BLaER1 (cell line): ENCODE measurements around the gene SMIM1.

Experiments
- H3K27ac ChIP-seq: shearing (Covaris generic); formaldehyde crosslinking; 2 replicates; pipeline ENCODE4 v1.8.1; 2022
- H3K27me3 ChIP-seq: shearing (Covaris generic); formaldehyde crosslinking; 2 replicates; pipeline ENCODE4 v1.8.1; 2022
- H3K36me3 ChIP-seq: shearing (Covaris generic); formaldehyde crosslinking; 2 replicates; pipeline ENCODE4 v1.8.1; 2022
- H3K4me1 ChIP-seq: shearing (Covaris generic); formaldehyde crosslinking; 2 replicates; pipeline ENCODE4 v1.8.1; 2022
- H3K4me2 ChIP-seq: shearing (Covaris generic); formaldehyde crosslinking; 2 replicates; pipeline ENCODE4 v1.8.1; 2022
- H3K4me3 ChIP-seq: shearing (Covaris generic); formaldehyde crosslinking; 2 replicates; pipeline ENCODE4 v1.8.1; 2022
- H3K9ac ChIP-seq: shearing (Covaris generic); formaldehyde crosslinking; 2 replicates; pipeline ENCODE4 v1.8.1; 2022
- H3K9me3 ChIP-seq: shearing (Covaris generic); formaldehyde crosslinking; 2 replicates; pipeline ENCODE4 v1.8.1; 2022
- H4K20me1 ChIP-seq: shearing (Covaris generic); formaldehyde crosslinking; 2 replicates; pipeline ENCODE4 v1.8.1; 2022
- Cebpa-rat ChIP-seq: shearing (Covaris generic); IDR thresholded peaks from 2 replicates; pipeline ENCODE4 v1.8.1; 2022

Gene SMIM1

DNA sequence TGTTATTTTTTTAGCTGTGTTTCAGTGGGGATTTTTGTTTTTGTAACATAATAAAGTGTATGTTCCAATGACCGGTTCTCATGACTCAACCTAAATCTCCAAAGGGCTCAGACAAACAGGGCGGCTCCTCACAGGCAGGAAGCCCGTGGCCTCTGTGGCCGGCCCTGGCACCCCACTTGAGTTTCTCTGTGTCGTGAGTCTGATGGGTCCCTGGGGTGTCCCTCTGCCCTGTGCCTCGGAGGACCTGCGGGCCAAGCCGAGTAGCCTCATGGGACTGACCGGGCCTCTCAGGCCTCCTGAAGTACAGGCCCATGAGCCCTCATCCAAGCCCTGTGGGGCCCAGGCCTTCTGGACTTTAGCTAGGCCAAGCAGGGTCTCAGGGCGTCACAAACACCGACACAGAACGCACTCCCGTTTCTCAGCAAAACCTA lies 36.4 kb upstream of the SMIM1 start:
- H3K4me2 ChIP-seq: peak overlapping the region; percentile 23
- peaks cover 29% of the 10 kb centered on the region for H3K4me1 ChIP-seq
- H3K4me3 ChIP-seq: no peak overlapping the region
- no peaks in the 10 kb centered on the region for H3K9me3 ChIP-seq
- no peaks in the 10 kb centered on the region for H4K20me1 ChIP-seq
- H3K9ac ChIP-seq: 0 out of 2 replicates have a peak overlapping the region, but pooled peaks have one; percentile 10
- no peak for TF ChIP-seq Cebpa-rat
- H3K36me3 ChIP-seq: peaks cover 65% of the 10 kb centered on the region
- 0 out of 2 replicates have a peak, but pooled peaks cover under 1% of the 10 kb centered on the region for H3K27me3 ChIP-seq
- peak overlapping the region; percentile 28; the same call in 1 of the 2 replicates for H3K27ac ChIP-seq

DNA sequence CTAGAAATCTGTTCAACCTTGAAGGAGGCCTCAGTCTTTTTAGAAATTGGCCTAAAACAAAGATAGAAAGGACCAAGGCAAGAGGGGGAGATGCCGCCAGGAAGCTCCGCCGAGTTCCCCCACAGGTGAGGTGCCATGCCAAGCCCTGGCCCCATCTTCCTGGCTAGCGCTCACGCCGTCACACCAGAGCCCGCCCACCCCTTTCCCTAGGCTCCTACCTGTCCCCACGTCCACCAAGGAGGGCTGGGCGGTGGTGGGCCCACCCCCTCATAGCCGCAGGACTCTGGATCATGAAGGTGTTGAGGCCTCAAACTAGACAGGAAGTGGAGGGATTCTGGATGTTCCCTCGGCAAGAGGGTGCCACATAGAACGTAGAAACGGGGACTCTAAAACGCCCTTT lies 35.8 kb upstream of the SMIM1 start:
- Histone ChIP-seq H4K20me1 (0 out of 2 replicates have a peak, but pooled peaks cover 5% of the 10 kb centered on the region), H3K4me3 (no peak overlapping the region), H3K27ac (peak overlapping the region; percentile 28; the same call in 1 of the 2 replicates), H3K4me2 (no peak overlapping the region), H3K36me3 (peaks cover 71% of the 10 kb centered on the region), H3K4me1 (peaks cover 23% of the 10 kb centered on the region), H3K9ac (0 out of 2 replicates have a peak overlapping the region, but pooled peaks have one; percentile 10), H3K9me3 (no peaks in the 10 kb centered on the region), H3K27me3 (no peaks in the 10 kb centered on the region)
- TF ChIP-seq Cebpa-rat: no peak

DNA sequence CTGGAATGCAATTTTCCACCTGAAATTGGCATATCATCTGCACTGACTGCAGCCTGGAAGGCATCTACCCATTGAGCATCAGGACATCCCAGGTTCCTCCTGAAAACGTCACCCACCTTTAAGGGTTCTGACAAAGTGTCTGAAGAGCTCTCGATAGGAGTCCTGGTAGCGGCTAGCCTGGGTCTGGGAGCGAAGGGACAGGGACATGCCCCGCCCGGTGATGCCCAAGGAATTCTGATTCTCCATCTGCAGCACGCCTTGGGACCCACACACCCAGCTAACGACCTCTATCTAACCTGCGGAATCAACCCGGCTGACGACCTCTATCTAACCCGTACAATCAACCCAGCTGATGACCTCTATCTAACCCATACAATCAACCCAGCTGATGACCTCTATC lies 33.6 kb upstream of the SMIM1 start:
- TF ChIP-seq Cebpa-rat: no peak

DNA sequence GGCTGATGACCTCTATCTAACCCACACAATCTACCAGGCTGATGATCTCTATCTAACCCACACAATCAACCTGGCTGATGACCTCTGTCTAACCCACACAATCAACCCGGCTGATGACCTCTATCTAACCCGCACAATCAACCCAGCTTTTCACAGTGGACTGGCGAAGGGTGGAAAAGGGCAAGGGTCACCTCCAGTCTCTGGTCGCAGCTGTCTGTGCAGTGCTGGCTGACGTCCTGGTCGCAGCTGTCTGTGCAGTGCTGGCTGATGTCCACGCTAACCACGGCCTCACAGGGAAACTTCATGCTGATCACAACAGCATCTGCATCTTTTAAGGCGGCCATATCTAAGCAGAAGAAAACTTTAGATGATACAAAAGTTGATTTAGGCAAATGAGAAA lies 32.5 kb upstream of the SMIM1 start:
- Histone ChIP-seq H3K4me1 (peaks cover 26% of the 10 kb centered on the region), H3K9me3 (no peaks in the 10 kb centered on the region), H3K27ac (no peak overlapping the region), H3K27me3 (no peaks in the 10 kb centered on the region), H3K36me3 (peaks cover 79% of the 10 kb centered on the region), H4K20me1 (peaks cover 33% of the 10 kb centered on the region), H3K4me3 (no peak overlapping the region), H3K4me2 (no peak overlapping the region), H3K9ac (no peak overlapping the region)
- no peak for TF ChIP-seq Cebpa-rat

More for the DNA sequence above, 33.6 kb upstream of the SMIM1 start:
- no peak overlapping the region for H3K27ac ChIP-seq
- H3K9me3 ChIP-seq: no peaks in the 10 kb centered on the region
- no peaks in the 10 kb centered on the region for H3K27me3 ChIP-seq
- peaks cover 24% of the 10 kb centered on the region for H3K4me1 ChIP-seq
- H3K4me2 ChIP-seq: no peak overlapping the region
- H3K36me3 ChIP-seq: peaks cover 89% of the 10 kb centered on the region
- no peak overlapping the region for H3K9ac ChIP-seq
- no peak overlapping the region for H3K4me3 ChIP-seq
- H4K20me1 ChIP-seq: peaks cover 22% of the 10 kb centered on the region

DNA sequence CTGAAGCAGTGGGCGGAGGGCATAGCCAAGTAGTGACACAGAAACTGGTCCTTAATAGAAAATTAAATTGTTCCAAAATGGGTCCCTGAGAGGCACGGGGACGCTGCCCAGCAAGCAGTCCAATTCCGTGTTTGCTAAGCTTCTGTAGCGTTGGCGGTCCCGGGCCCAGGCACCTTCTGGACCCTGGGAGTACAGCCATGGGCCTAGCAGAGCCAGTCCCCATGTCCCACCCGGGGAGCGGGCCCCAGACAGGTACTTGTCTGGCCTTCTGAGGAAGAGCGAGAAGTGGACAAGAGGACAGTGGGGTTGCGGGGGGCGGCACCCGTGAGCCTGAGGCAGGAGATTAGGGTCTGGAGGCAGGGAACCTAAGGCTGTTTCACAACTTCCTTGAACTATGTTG lies 31.8 kb upstream of the SMIM1 start:
- Histone ChIP-seq H3K9me3 (no peaks in the 10 kb centered on the region), H3K36me3 (peaks cover 76% of the 10 kb centered on the region), H4K20me1 (peaks cover 41% of the 10 kb centered on the region), H3K27me3 (no peaks in the 10 kb centered on the region), H3K4me1 (peaks cover 30% of the 10 kb centered on the region), H3K4me2 (no peak overlapping the region), H3K4me3 (no peak overlapping the region), H3K27ac (no peak overlapping the region), H3K9ac (no peak overlapping the region)
- TF ChIP-seq Cebpa-rat: no peak

DNA sequence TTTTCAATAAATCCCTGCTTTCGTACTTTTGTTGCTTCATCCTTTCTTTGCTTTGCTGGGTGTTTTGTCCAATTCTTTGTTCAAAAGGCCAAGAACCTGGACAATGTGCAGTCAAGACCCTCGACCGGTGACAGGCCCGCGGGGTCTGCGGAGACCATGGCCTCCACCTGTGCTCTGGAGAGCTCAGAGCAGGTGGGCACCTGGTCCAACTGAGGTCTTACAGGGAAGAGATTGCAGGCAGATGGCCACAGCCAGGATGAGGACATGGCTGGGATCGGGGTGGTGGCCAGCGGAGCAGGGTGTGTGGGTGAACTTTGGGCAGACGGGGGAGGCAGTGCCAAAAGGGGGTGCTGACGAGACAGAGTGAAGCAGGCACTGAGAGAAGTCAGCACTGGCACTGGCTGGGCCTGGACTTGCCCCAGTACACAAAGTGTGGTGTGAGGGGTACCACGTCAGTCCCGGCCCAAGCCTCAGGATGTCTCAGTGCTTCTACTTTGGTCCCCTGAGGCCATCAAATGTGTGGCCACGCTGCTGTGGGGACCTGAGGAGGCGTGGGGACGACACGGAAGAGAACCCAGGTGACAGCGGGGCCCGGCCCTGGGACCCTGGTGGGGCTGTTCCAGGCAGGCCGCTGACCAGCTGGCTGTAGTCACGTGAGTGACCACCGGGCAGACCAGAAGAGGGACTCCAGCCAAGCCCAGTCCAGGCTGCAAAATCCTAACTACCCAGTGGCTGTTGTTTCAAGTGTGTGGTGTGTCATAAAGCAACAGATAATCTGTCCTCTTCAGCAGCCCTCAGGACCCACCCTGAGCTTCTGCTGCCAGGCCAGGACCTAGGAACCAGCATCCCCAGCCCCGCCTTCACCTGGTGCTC lies 30.7 kb upstream of the SMIM1 start:
- peaks cover 48% of the 10 kb centered on the region for H4K20me1 ChIP-seq
- no peaks in the 10 kb centered on the region for H3K9me3 ChIP-seq
- peaks cover 32% of the 10 kb centered on the region for H3K4me1 ChIP-seq
- peaks cover 65% of the 10 kb centered on the region for H3K36me3 ChIP-seq
- no peaks in the 10 kb centered on the region for H3K27me3 ChIP-seq
- no peak for TF ChIP-seq Cebpa-rat
- no peak overlapping the region for H3K9ac ChIP-seq
- no peak overlapping the region for H3K27ac ChIP-seq
- no peak overlapping the region for H3K4me3 ChIP-seq
- H3K4me2 ChIP-seq: no peak overlapping the region

DNA sequence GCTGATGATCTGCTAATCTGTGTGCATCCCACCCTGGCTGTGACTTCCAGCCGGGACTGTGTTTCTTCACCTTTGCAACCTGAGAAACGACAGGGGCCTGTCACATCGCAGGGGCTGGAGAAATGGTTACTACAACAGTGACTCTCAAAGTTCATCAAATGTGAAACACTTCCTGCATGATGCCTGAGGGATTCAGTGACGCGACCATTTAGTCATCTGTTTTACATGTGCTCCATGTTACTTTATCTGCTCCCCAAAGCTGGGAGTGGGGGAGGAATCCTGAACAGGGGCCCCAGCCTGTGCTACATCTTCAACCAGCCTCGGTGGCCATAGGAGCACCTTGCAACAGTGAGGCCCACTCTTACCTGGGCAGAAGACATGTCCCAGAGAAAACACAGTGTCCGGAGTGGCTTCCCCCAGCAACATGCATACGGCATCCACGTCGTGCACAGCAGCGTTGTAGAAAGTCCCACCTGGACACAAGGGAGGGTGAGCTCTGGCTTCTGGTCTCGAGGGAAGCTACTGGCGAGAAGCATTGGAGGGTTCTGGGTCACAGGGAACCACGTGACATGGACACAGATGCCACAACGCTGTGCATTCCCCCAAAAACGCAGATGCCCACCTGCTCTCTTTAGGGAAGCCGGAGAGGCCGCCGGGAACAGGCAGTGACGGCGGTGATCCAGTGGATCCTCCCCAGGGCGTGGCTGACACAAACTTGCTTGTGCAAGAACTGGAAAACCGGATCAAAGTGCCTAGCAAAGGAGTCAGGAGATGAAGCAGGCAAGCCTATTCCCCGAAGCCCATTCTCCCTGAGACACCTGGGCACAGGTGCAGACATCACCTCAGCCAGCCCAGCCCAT lies 29.9 kb upstream of the SMIM1 start:
- TF ChIP-seq Cebpa-rat: no peak
- peaks cover 59% of the 10 kb centered on the region for H3K36me3 ChIP-seq

DNA sequence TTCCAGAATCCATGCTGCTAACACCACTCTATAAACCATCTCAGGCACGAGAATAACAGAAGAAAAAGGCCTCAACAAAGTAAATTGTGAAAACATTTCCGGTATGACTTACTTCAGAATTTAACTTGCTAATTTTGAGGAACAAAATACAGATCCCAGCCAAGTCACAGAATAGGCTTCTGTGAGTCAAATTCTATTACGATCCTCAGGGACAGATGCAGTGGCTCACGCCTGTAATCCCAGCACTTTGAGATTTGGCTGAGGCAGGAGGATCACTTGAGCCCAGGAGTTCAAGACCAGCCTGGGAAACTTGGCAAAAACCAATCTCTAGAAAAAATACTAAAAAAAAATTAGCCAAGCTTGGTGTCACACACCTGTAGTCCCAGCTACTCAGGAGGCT lies 29.1 kb upstream of the SMIM1 start:
- Histone ChIP-seq H3K4me1 (peaks cover 44% of the 10 kb centered on the region), H3K27me3 (no peaks in the 10 kb centered on the region), H4K20me1 (peaks cover 48% of the 10 kb centered on the region), H3K9ac (no peak overlapping the region), H3K36me3 (peaks cover 51% of the 10 kb centered on the region), H3K4me2 (no peak overlapping the region), H3K9me3 (no peaks in the 10 kb centered on the region), H3K27ac (no peak overlapping the region), H3K4me3 (no peak overlapping the region)
- no peak for TF ChIP-seq Cebpa-rat

More for the DNA sequence above, 29.9 kb upstream of the SMIM1 start:
- Histone ChIP-seq H3K4me2 (no peak overlapping the region), H4K20me1 (peaks cover 48% of the 10 kb centered on the region), H3K4me1 (peaks cover 38% of the 10 kb centered on the region), H3K27me3 (no peaks in the 10 kb centered on the region), H3K27ac (no peak overlapping the region), H3K4me3 (no peak overlapping the region), H3K9me3 (no peaks in the 10 kb centered on the region), H3K9ac (no peak overlapping the region)

DNA sequence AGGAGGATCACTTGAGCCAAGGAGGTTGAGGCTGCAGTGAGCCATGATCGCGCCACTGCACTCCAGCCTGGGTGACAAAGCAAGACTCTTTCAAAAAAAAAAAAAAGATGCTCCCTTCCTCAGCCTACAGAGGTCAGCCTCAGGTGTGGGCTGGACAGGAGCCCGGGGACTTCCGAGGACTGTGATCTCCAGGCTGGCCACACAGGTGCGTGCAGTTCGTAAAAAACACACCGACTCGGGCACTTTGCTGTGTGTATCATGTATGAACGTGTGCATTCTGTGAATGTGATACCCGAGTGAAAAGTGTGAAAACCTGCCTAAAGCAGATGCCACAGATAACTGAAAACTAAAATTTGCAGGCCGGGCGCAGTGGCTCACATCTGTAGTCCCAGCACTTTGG lies 28.7 kb upstream of the SMIM1 start:
- H3K4me2 ChIP-seq: no peak overlapping the region
- H3K27ac ChIP-seq: no peak overlapping the region
- H3K9me3 ChIP-seq: no peaks in the 10 kb centered on the region
- H3K4me1 ChIP-seq: peaks cover 44% of the 10 kb centered on the region
- H3K9ac ChIP-seq: no peak overlapping the region
- no peak for TF ChIP-seq Cebpa-rat
- H4K20me1 ChIP-seq: peaks cover 48% of the 10 kb centered on the region
- peaks cover 47% of the 10 kb centered on the region for H3K36me3 ChIP-seq
- no peaks in the 10 kb centered on the region for H3K27me3 ChIP-seq
- no peak overlapping the region for H3K4me3 ChIP-seq
